ENCODE results near the gene TAS1R1.

Gene TAS1R1

GRCh38 chr1:6574818-6575217, 19.7 kb downstream of the TAS1R1 start:
- DNase-seq, result no peak

GRCh38 chr1:6577831-6578525, 22.9 kb downstream of the TAS1R1 start:
- DNase-seq, result peak; percentile 18

GRCh38 chr1:6578624-6579373, 23.7 kb downstream of the TAS1R1 start:
- no peak for DNase-seq

- peak; percentile 98 for DNase-seq
These were observed 24.4 kb downstream of the TAS1R1 start, which contains the start of gene ZBTB48 for GRCh38 chr1:6579374-6580118. Gene ZBTB48 (plus strand): TSS chr1:6579994. CDS start chr1:6580610, 616 bp downstream.

- DNase-seq, result no peak
These were observed 25.0 kb downstream of the TAS1R1 start for GRCh38 chr1:6580119-6580592.

DNA sequence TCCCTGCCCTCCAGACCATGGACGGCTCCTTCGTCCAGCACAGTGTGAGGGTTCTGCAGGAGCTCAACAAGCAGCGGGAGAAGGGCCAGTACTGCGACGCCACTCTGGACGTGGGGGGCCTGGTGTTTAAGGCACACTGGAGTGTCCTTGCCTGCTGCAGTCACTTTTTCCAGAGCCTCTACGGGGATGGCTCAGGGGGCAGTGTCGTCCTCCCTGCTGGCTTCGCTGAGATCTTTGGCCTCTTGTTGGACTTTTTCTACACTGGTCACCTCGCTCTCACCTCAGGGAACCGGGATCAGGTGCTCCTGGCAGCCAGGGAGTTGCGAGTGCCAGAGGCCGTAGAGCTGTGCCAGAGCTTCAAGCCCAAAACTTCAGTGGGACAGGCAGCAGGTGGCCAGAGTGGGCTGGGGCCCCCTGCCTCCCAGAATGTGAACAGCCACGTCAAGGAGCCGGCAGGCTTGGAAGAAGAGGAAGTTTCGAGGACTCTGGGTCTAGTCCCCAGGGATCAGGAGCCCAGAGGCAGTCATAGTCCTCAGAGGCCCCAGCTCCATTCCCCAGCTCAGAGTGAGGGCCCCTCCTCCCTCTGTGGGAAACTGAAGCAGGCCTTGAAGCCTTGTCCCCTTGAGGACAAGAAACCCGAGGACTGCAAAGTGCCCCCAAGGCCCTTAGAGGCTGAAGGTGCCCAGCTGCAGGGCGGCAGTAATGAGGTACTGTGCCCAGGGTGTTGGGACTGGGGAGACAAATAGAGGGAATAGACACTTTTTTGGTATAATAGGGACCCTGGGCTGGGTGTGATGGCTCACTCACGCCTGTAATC, 25.7 kb downstream of the TAS1R1 start:
- DNase-seq, result no peak

DNA sequence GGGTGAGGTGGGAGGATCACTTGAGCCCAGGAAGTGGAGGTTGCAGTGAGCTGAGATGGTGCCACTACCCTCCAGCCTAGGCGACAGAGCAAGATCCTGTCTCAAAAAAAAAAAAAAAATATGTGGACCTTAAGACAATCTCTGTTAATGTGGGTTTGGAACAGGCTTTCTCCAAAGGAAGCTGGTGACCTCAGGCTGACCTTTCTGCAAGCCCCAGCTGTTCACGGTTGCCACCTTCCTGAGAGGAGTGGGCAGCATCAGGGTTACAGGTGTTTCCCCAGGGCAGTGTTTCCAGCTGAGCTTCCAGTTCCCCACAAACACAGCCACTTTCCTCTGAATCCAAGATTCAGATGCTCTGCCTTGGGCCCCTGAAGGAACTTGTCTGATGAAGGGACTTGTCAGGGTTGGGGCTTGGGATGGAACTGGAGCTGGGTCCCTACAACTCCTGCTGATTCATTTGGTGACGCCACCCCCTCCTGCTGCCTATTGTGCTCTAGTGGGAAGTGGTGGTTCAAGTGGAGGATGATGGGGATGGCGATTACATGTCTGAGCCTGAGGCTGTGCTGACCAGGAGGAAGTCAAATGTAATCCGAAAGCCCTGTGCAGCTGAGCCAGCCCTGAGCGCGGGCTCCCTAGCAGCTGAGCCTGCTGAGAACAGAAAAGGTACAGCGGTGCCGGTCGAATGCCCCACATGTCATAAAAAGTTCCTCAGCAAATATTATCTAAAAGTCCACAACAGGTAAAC, 26.6 kb downstream of the TAS1R1 start:
- DNase-seq, result no peak

- no peak for DNase-seq
These were observed 27.3 kb downstream of the TAS1R1 start for GRCh38 chr1:6582370-6582769.

- DNase-seq, result no peak
These were observed 29.3 kb downstream of the TAS1R1 start for GRCh38 chr1:6584126-6585080.

DNA sequence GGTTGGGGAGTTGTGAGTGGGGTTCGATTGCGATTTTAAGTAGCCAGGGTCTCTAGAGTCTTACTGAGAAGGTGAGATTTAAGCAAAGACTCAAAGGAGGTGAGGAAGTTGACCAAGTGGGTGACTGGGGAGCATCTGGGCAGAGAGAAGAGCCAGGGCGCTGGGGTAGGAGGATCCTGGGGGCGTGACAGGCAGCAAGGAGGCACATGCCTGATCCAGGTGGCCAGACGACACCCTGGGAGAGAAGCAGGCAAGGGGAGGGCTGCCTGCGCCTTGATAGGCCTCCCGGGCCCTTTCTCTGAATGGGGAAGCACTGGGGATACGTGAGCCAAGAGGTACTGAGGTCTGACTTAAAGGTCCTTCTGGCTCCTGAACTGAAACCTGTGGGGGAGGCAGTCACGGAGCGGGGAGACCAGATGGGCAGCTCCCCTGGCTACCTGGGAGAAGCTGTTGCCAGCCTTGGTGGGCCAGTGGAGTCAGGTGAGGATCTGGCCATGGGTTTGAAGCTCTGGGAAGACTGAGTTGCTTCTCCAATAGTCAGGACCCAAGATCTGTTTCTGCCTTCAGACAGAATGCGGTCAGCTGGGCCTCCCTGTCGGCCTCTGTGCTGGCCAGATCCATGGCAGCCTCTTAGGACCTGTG, 30.1 kb downstream of the TAS1R1 start:
- DNase-seq, result no peak

- DNase-seq, result no peak
These were observed 30.7 kb downstream of the TAS1R1 start for GRCh38 chr1:6585841-6586240.

GRCh38 chr1:6586404-6586816, 31.3 kb downstream of the TAS1R1 start:
- DNase-seq, result no peak

DNA sequence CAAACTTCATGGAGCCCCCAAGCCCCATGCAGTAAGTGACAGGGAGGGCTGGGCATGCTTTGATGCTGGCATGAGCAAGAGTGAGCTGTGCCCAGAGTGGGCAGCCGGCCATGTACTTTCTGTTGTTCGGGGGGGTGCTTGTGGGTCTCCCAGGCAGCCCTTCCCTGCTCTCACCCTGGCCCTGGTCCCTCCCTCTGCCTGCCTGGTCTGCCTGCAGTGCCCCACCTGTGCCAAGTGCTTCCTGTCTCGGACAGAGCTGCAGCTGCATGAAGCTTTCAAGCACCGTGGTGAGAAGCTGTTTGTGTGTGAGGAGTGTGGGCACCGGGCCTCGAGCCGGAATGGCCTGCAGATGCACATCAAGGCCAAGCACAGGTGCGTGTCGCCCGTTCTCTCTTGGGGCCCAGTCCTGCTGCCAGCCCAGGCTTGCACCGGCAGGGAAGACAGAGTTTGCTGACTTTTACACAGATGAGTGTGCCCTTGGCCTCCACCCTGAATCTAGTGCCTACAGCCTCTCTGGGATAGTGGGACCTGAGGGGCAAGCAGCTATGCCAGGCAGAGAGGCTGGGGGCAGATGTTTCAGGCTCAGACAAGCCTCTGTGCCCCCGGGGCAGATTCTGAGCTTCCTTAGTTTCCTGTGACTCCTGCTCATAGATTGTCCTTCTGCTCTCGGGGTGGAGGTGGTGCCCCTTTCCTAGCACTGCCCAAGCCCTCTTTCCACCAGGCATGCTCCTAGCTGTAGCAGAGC, 32.3 kb downstream of the TAS1R1 start:
- DNase-seq, result no peak

DNA sequence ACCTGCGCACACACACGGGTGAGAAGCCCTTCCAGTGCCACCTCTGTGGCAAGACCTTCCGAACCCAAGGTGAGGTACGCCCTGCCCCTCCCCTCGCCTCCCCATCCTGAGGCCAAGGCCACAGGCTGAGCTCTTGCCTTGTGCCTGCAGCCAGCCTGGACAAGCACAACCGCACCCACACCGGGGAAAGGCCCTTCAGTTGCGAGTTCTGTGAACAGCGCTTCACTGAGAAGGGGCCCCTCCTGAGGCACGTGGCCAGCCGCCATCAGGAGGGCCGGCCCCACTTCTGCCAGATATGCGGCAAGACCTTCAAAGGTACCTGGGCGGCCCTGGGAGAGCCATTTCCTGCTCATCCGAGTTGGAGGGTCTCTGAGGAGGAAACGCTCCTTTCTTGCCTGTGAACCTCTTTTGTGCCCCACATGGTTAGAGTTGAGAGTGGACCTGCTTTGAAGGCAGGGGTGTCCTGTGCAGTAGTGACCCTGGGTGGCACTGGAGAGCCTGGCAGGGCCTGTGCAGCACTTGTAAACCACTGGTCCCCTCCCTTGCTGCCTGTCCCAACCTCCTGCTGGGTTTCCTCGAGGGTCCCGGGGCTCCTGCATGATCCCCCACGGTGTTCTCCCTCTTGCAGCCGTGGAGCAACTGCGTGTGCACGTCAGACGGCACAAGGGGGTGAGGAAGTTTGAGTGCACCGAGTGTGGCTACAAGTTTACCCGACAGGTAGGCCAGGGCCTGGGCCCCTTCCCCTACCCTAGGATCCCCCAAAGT, 33.2 kb downstream of the TAS1R1 start:
- no peak for DNase-seq

GRCh38 chr1:6588893-6589520, 33.9 kb downstream of the TAS1R1 start:
- DNase-seq, result no peak

DNA sequence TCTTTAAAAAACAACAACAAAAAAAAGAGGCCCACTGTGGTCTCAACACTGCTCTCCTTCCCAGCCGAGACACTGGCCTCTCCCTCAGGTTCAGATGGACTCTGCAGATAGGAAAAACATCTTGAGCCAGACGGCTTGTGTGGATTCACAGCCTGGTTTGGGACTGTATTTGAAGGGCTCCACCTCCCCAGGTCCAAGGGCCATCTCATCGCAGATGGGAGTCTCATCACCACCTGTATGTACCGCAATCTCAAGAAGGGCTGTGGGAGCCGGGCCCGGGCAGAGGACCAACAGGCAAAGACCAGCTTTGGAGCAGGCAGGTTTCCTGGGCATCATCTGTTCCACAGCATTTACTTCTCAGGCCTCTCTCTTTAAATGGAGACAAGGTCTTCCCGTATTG, 34.9 kb downstream of the TAS1R1 start:
- DNase-seq, result no peak

- no peak for DNase-seq
These were observed 36.1 kb downstream of the TAS1R1 start for GRCh38 chr1:6591222-6591621.

- DNase-seq, result no peak
These were observed 36.5 kb downstream of the TAS1R1 start for GRCh38 chr1:6591644-6592043.

All from NCI-H226 (cell line).